GM12878 (cell line): ENCODE results near the gene CAMTA1. TPM values are rescaled to one million over a fixed set of nuclear protein-coding genes. Genes with fewer than 3 reads are reported as not detected.

Experiments
- ATAC-seq: fragments of 200-7000 bp; cut with Tn5 transposase; 3 replicates; pipeline ENCODE4 v1.9.1; 2020; ENCODE audit warnings: mild to moderate bottlenecking, moderate library complexity
- BruUV-seq: library from RNA; stranded (reverse); fragments of 400-500 nt; replicated peaks from 2 replicates; lab custom pipeline; 2021; lab: Mats Ljungman, UMichigan
- CTCF ChIA-PET: fragments of 300-600 bp; sonication (Branson Sonifier 250); formaldehyde crosslinking; extraction: SDS; loops from one replicate; lab custom pipeline; 2021; ENCODE audit warnings: inconsistent platforms; lab: Yijun Ruan, JAX
- POLR2A ChIA-PET: fragments of 350-600 bp; formaldehyde crosslinking; extraction: SDS; loops from one replicate; lab custom pipeline; 2021; ENCODE audit warnings: inconsistent platforms; lab: Charles Lee
- RAD21 ChIA-PET: fragments of 300-600 bp; sonication (Branson Sonifier 250); formaldehyde crosslinking; loops from one replicate; lab custom pipeline; 2023; ENCODE audit warnings: antibody characterized with exemption; ENCODE audit not compliant: unreplicated experiment; lab: Charles Lee
- SMC1A ChIA-PET: fragments of 300-600 bp; sonication (Branson Sonifier 250); formaldehyde crosslinking; loops from one replicate; lab custom pipeline; 2023; ENCODE audit not compliant: unreplicated experiment, uncharacterized antibody; lab: Charles Lee
- DNase-seq: peaks from one replicate; pipeline ENCODE4 v3.0.0-alpha.2; 2011; ENCODE audit warnings: low read depth, low spot score
- FAIRE-seq: peaks from 3 replicates; lab custom pipeline; 2011; peaks lifted over from hg19 to GRCh38; lab: Jason Lieb, UNC
- H2AFZ ChIP-seq: 2 replicates; pipeline ENCODE4 v1.6.0; 2011; ENCODE audit warnings: low read depth, low read length, control low read depth; ENCODE audit not compliant: control insufficient read depth
- H3K27ac ChIP-seq: 2 replicates; pipeline ENCODE4 v1.5.1; 2011; ENCODE audit warnings: control low read depth; ENCODE audit not compliant: control insufficient read depth, insufficient read depth
- H3K27me3 ChIP-seq, 2 experiments: replicated peaks in 1 of 2; 2 replicates each; pipeline versions ENCODE4 v1.6.0 to v1.6.1; 2011; ENCODE audit warnings: low read length in 1 of 2; ENCODE audit not compliant: control insufficient read depth in 2 of 2, insufficient read depth in 2 of 2
- H3K36me3 ChIP-seq, 2 experiments: 2 replicates each; pipeline ENCODE4 v1.5.1; 2011; ENCODE audit warnings: low read length in 1 of 2; ENCODE audit not compliant: control insufficient read depth in 2 of 2, insufficient read depth in 2 of 2
- H3K4me1 ChIP-seq: 2 replicates; pipeline ENCODE4 v1.6.1; 2011; ENCODE audit warnings: mild to moderate bottlenecking, low read length, moderate library complexity, mixed read lengths; ENCODE audit not compliant: control insufficient read depth, insufficient read depth
- H3K4me2 ChIP-seq: 2 replicates; pipeline ENCODE4 v1.6.0; 2011; ENCODE audit warnings: control low read depth; ENCODE audit not compliant: control insufficient read depth, insufficient read depth
- H3K4me3 ChIP-seq: fragments of 200-600 bp; sonication (generic); 2 replicates; pipeline ENCODE4 v1.5.1; 2016
- H3K79me2 ChIP-seq: 2 replicates; pipeline ENCODE4 v1.6.0; 2011; ENCODE audit warnings: low read length; ENCODE audit not compliant: control insufficient read depth, insufficient read depth
- H3K9ac ChIP-seq: 2 replicates; pipeline ENCODE4 v1.8.0; 2011; ENCODE audit warnings: low read length, control low read depth, mixed read lengths; ENCODE audit not compliant: control insufficient read depth, insufficient read depth
- H3K9me3 ChIP-seq: replicated peaks from 3 replicates; pipeline ENCODE4 v1.5.1; 2011; ENCODE audit warnings: mild to moderate bottlenecking, low read length; ENCODE audit not compliant: control insufficient read depth, insufficient read depth
- H4K20me1 ChIP-seq: 2 replicates; pipeline ENCODE4 v1.6.0; 2011; ENCODE audit not compliant: control insufficient read depth, insufficient read depth
- BMI1 ChIP-seq: fragments of 450-650 bp; IDR thresholded peaks from 2 replicates; pipeline ENCODE4 v1.6.1; 2016; ENCODE audit warnings: mild to moderate bottlenecking, moderate library complexity, borderline replicate concordance
- E2F8 ChIP-seq: fragments of 450-650 bp; IDR thresholded peaks from 2 replicates; pipeline ENCODE4 v1.6.1; 2018; ENCODE audit warnings: mild to moderate bottlenecking, low read depth, moderate library complexity; ENCODE audit not compliant: partially characterized antibody
- NFYA ChIP-seq: IDR thresholded peaks from 2 replicates; pipeline ENCODE4 v1.6.1; 2011; ENCODE audit warnings: low read depth, mild to moderate bottlenecking, low read length, improper control_type of control experiment, borderline replicate concordance
- RAD21 ChIP-seq: IDR thresholded peaks from 2 replicates; pipeline ENCODE4 v1.6.1; 2011; ENCODE audit warnings: mild to moderate bottlenecking, low read depth, low read length, moderate library complexity; ENCODE audit not compliant: insufficient read depth
- SMAD1 ChIP-seq: fragments of 450-650 bp; IDR thresholded peaks from 2 replicates; pipeline ENCODE4 v1.6.1; 2018; ENCODE audit warnings: mild to moderate bottlenecking, low read depth; ENCODE audit not compliant: partially characterized antibody
- SMC3 ChIP-seq: IDR thresholded peaks from 2 replicates; pipeline ENCODE4 v1.6.1; 2011; ENCODE audit warnings: low read length, improper control_type of control experiment, borderline replicate concordance
- SUPT20H ChIP-seq: IDR thresholded peaks from 2 replicates; pipeline ENCODE4 v1.6.1; 2011; ENCODE audit warnings: low read depth, mild to moderate bottlenecking, low read length, moderate library complexity, borderline replicate concordance; ENCODE audit not compliant: control insufficient read depth
- YY1 ChIP-seq: IDR thresholded peaks from 2 replicates; pipeline ENCODE4 v1.6.1; 2011; ENCODE audit warnings: low read depth, mild to moderate bottlenecking, low read length
- ZBTB4 ChIP-seq: fragments of 450-650 bp; formaldehyde crosslinking; IDR thresholded peaks from 2 replicates; pipeline ENCODE4 v1.4.0; 2022; ENCODE audit warnings: mild to moderate bottlenecking, moderate library complexity
- ZNF24 ChIP-seq: fragments of 450-650 bp; IDR thresholded peaks from 2 replicates; pipeline ENCODE4 v1.6.1; 2017; ENCODE audit warnings: antibody characterized with exemption, mild to moderate bottlenecking
- ZNF592 ChIP-seq: fragments of 450-650 bp; IDR thresholded peaks from 2 replicates; pipeline ENCODE4 v1.6.1; 2017; ENCODE audit warnings: mild to moderate bottlenecking, moderate library complexity
- WGBS: methylation state at CpG from one replicate; pipeline ENCODE4 v1.1.6; 2016; ENCODE audit warnings: low lambda C conversion rate; ENCODE audit not compliant: insufficient replicate concordance, insufficient coverage; ENCODE audit errors: missing lambda C conversion rate; 5-methylcytosine and 5-hydroxymethylcytosine counted together
- in situ Hi-C: fragments of 300-500 bp; cut with MboI; formaldehyde crosslinking; loops from 9 replicates; pipeline ENCODE4 v1.14.3; 2018; ENCODE audit warnings: mixed read lengths
- intact Hi-C: fragments of 100-400 bp; cut with micrococcal nuclease; formaldehyde crosslinking; loops from one replicate; pipeline ENCODE4 v1.14.2; 2022; ENCODE audit not compliant: unreplicated experiment
- polyA plus RNA-seq, 11 experiments: library from polyadenylated mRNA; depleted of rRNA in 4 of 11; unstranded in 6 of 11; stranded (reverse) in 5 of 11; fragments of >200 nt; fragmentation: Nextera tagmentation in 4 of 11; fragmentation: Illumina TruSeq in 1 of 11; extraction: Ambion mirVana in 4 of 11; extraction: Trizol in 1 of 11; gene quantifications; 1 replicate in 1 of 11; 2 replicates in 10 of 11; pipeline versions ENCODE4 v1.2.1 to v1.2.3, GENCODE V29; 2011 to 2016; ENCODE audit warnings: inconsistent platforms in 2 of 11, missing spikeins in 2 of 11, low read depth in 1 of 11
- total RNA-seq, 4 experiments: library from RNA; depleted of rRNA in 3 of 4; stranded (reverse); fragments of >200 nt in 3 of 4; fragmentation: Illumina TruSeq in 1 of 4; extraction: Trizol in 1 of 4; gene quantifications; 2 replicates each; pipeline versions ENCODE4 v1.2.1 to v1.2.3, GENCODE V29; 2013 to 2021

Gene CAMTA1
- total and polyA plus RNA-seq, 10 of the 15 experiments (the other 5 are each of a cell fraction or from before 2014, with no cell fraction given): 37.7 to 148 (median 76.4) TPM

- SMC1A ChIA-PET: interaction anchor here (0.7 to 4.8 kb wide), 3 partner anchors 84 to 305 kb away, joined by 3 to 55 read pairs (median 11); no protein-coding TSS in a partner anchor
- RAD21 ChIA-PET: interaction anchor here (1.3 to 5.2 kb wide), 3 partner anchors 84 to 235 kb away, joined by 3 to 45 read pairs (median 4); no protein-coding TSS in a partner anchor
- H3K9ac ChIP-seq: no peak overlapping the region
- DNase-seq (no peak), FAIRE-seq (peak; percentile 54), ATAC-seq (peak; percentile 81)
- H3K9me3 ChIP-seq: no peaks in the 10 kb centered on the region
- H4K20me1 ChIP-seq: no peaks in the 10 kb centered on the region
- H3K4me3 ChIP-seq: no peak overlapping the region
- 18% methylated on average over 14 of the region's 19 CpGs for WGBS
- no peaks in the 10 kb centered on the region; a peak in 1 of 4 replicates for H3K27me3 ChIP-seq
- H3K4me2 ChIP-seq: no peak overlapping the region
- H2AFZ ChIP-seq: no peak overlapping the region
- no peaks in the 10 kb centered on the region for H3K36me3 ChIP-seq
- BruUV-seq: no TSS peak
- in situ Hi-C loops: loop anchor here (5.0 kb wide), 2 partner anchors 78 to 233 kb away; no protein-coding TSS in a partner anchor
- intact Hi-C loops: loop anchor here (10.0 kb wide), 1 partner anchor 675 kb away; no protein-coding TSS in a partner anchor
- H3K79me2 ChIP-seq: no peaks in the 10 kb centered on the region
- no peaks in the 10 kb centered on the region for H3K4me1 ChIP-seq
- H3K27ac ChIP-seq: no peak overlapping the region
- POLR2A ChIA-PET: no interaction called here
- CTCF ChIA-PET: interaction anchor here (0.7 to 7.6 kb wide), 18 partner anchors 9 to 348 kb away, joined by 3 to 208 read pairs (median 4); no protein-coding TSS in a partner anchor
- no peak for TF ChIP-seq ZBTB4 (CRISPR knock-in tag)
- TF ChIP-seq SMAD1: no peak
- no peak for TF ChIP-seq ZNF24
- TF ChIP-seq YY1: peak; percentile 38; the same call in 1 of the 2 replicates
- no peak for TF ChIP-seq ZNF592
- no peak for TF ChIP-seq BMI1
- TF ChIP-seq NFYA: no peak
- TF ChIP-seq RAD21: peak; percentile 71
- TF ChIP-seq SUPT20H: no peak
- peak; percentile 42; the same call in 1 of the 2 replicates for TF ChIP-seq SMC3
- no peak for TF ChIP-seq E2F8
Measured at GRCh38 chr1:7669559-7670311, 884.5 kb downstream of the CAMTA1 start.
